C4-2B (cell line): ENCODE results near the gene PTMA.

Experiments
- CTCF ChIP-seq: fragments of 450-650 bp; conservative IDR thresholded peaks from 2 replicates; pipeline ENCODE4 v1.5.1; 2017; ENCODE audit warnings: mild to moderate bottlenecking
- ZFX ChIP-seq: fragments of 450-650 bp; IDR thresholded peaks from 2 replicates; pipeline ENCODE4 v1.6.1; 2017

- TF ChIP-seq CTCF (no peak), ZFX (no peak)
Observed at GRCh38 chr2:231664727-231665126, 43.6 kb upstream of the PTMA start.
